Activated CD8-positive, alpha-beta memory T cell treated with anti-CD3 and anti-CD28 coated beads for 4 hours (primary cell): ENCODE results near the gene TCHP.
A peak's percentile ranks its signal among the peaks of the same experiment; 100 is the strongest.
"Not testable (repeated sequence)": the region's sequence is repeated elsewhere in the genome, so short reads cannot be mapped to it uniquely, and the experiment has no call there.

Source experiments
- DNase-seq, 2 donors: peaks; one replicate each; pipeline ENCODE4 v3.0.0-alpha.2; 2020; ENCODE audit warnings: low read depth in 2 of 2

TCHP gene

DNA sequence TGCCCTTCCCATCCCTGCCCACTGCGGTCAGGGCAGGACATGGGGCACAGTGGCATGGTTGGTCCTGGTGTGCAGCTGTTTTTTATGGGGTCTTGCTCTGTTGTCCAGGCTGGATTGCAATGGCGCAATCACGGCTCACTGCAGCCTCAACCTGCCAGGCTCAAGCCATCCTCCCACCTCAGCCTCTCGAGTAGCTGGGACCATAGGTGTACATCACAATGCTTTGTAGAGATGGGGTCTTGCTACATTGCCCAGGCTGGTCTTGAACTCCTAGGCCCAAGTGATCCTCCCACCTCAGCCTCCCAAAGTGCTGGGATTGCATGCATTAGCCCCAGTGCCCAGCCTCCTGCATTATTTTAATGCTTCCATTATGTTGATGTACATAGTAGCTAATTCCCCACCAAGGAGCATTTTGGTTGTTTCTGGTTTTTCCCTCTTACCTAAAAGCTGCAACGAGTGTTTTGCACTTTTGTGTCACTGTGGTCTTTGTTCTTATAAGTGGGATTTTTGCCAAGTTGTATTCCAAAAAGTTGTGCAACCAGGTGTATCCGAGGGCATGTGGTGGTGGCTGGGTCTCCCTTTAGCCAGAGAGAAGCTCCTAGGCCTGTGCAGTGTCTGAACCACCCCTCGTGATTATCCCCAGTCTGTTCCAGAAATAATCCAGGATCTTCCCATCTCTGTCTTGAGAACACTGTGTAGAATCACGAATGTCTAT is 10.3 kb downstream of the TCHP start:
- no peak for DNase-seq

DNA sequence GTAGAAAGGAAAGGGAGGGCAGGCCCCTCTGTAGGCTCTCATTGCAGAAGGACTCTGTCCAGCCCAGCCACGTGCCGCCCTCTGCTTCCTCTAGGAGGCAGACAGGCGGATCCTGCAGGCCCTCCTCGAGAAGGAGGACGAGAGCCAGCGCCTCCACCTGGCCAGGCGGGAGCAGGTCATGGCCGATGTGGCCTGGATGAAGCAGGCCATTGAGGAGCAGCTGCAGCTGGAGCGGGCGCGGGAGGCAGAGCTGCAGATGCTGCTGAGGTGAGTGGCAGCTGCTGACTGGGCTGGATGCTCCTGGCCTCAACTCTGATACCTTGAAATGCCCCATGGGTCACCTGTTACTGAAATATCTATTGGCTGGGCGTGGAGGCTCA is 10.9 kb downstream of the TCHP start:
- DNase-seq: no peak

DNA sequence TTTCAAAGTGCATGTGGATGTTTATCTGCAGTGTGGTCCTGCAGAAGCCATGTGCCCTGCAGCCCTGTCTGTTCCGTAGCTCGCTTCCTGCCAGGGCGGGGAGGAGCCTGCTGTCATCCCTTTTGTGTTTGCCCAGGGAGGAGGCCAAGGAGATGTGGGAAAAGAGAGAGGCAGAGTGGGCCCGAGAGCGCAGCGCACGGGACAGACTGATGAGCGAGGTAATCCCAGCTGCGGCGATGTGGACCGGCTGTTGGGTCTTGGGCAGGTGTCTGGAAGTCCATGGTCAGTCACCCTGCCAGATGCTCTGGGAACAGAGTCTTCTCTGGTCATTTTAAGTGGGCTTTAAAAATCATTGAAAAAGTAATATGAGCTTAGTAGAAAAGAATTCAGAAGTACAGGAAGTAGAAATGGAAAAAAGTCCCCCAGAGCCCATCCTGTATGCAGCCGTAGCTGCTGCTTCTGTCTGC is 12.8 kb downstream of the TCHP start:
- DNase-seq: no peak

DNA sequence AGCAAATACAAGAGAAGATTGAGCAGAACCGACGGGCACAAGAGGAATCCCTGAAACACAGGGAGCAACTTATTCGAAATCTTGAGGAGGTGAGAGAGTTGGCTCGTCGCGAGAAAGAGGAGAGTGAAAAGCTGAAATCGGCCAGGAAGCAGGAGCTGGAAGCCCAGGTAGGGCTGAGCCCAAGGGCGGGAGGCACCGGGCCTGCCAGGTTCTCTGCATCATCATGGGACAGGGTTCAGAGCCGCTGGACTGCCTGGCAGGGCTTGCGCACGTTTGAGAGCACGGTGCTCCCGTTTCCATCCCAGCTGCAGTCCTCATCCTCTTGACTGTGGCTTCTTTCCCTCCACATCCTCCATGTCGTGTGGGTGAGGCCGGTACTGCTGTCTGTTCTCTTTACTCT is 14.4 kb downstream of the TCHP start:
- no peak for DNase-seq

DNA sequence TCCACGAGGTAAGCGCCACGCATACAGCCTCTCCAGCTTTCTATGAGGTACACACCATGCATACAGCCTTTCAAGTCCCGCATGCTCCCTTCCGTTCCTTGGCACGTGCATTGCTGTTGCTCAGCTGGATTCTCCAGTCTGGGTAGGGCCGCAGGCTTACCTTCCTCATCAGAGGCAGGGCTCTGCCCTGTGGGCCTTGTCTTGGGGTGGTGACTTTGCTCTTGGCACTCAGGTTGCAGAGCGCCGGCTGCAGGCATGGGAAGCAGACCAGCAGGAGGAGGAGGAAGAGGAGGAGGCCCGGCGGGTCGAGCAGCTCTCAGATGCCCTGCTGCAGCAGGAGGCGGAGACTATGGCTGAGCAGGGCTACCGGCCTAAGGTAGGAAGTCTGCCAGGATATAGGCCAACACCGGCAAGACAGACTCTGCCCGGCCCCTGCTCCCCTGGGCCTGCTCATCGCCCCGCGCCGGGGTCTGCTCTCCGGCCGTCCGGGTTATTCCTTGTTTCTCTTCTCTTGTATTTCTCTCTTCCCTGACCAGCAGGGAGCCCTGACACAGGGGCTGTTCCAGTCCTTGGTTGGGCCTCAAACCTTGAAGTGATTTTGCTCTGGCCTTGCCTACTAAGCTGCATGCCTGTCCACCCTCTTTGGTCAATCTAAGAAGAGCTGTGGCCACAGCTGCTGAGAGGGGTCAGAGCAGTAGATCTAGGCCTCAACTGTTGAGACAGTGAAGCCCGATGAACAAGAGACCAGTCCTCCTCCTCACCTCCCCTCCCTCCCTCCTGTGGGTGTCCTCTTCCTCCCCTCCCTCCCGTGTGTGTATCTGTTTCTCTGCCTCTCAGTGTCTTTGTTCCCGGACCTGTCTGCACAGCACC is 15.3 kb downstream of the TCHP start:
- no peak for DNase-seq

DNA sequence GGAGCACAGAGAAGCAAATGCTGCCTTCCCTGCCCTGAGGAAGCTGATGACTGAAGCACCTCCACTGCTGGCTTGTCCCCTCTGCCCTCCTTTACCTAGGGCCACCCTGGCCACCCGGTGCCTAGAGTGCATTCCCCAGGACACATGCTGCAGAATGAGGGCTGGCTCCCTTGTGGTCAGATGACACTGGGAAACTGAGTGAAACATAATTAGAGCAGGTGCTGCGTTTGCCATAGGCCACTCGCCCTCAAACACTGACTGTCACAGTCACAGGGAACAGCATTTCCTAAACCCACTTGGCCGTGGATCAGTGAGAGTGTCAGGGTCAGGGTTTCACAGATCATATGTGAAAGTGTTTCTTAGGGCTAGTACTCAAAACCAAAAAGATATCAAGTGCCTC is 16.0 kb downstream of the TCHP start:
- no peak for DNase-seq

DNA sequence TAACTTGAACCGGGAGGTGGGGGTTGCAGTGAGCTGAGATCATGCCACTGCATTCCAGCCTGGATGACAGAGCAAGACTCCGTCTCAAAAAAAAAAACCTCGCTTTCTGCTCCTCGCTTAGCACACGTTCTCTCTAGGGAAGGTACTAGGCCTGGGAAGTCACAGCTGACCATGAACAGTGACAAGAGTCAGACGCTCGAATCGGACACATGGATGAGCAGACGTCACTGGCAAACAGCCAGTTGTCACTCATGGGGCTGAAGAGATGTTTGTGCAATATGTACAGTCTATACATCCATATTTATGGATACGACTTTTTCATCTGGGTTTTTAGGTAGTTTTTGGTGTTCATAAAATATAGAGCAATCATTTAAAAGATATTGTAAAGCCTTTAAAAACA is 19.4 kb downstream of the TCHP start:
- DNase-seq: no peak

DNA sequence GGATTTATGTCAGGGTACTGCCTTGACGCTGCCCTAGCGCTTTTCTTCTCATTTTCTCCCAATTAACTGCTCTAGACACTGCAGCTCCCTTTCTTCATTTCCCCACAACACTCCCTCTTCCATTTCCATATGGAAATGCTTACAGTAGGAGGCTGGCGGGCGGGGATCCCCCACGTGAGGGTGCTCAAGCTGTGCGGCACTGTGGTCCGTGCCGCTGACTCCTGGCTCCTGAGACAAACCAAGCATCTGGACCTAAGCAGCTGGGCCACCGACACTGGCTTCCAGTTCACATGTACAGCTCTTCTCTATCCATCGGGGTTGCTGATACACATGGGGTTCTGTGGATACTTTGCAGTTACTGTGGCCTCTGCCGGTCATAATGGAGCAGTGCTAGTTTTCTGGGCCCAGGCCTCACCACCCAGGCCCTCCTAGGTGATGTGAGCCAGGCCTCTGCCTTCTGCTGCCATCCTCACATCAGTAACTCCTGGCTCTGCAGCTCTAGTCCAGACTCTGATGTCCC is 20.2 kb downstream of the TCHP start:
- no peak for DNase-seq

DNA sequence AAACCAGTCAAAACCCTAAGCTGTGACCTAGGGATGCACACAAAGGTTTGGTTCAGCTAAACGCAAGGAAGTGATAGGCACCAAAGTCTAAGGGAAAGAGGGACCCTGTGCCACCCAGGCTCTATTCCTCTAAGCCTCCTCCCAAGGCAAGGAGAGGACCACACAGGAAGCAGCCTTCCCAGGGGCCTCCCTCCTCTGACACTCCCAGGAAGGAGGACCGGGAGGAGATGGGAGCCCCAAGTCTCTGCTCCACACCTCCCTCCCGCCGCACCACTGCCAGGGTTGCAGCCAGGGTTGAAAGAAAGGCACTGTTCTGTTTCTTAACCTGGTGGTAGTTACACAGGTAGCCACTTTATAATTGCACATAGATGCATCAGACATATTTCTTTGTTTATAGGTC is 21.9 kb downstream of the TCHP start:
- DNase-seq: no peak

DNA sequence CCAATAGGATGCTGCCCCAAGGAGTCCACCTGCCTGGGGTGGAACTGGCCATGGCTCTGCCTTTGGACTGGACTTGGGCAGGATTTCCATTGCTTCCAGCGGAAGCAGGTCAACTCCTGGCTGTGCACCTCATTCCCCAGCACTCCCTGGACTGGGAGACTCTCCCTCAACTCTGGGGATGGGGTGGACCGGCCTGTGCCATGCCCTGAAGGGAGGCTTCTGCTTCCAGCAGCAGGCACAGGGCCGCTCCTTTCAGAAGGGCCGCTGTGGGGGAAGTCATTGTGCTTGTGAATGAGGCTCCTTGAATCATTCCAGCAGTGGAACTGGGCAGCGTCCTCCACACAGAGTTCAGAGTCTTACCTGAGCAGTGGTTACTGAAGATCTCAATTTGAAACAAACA is 23.0 kb downstream of the TCHP start:
- DNase-seq: no peak

DNA sequence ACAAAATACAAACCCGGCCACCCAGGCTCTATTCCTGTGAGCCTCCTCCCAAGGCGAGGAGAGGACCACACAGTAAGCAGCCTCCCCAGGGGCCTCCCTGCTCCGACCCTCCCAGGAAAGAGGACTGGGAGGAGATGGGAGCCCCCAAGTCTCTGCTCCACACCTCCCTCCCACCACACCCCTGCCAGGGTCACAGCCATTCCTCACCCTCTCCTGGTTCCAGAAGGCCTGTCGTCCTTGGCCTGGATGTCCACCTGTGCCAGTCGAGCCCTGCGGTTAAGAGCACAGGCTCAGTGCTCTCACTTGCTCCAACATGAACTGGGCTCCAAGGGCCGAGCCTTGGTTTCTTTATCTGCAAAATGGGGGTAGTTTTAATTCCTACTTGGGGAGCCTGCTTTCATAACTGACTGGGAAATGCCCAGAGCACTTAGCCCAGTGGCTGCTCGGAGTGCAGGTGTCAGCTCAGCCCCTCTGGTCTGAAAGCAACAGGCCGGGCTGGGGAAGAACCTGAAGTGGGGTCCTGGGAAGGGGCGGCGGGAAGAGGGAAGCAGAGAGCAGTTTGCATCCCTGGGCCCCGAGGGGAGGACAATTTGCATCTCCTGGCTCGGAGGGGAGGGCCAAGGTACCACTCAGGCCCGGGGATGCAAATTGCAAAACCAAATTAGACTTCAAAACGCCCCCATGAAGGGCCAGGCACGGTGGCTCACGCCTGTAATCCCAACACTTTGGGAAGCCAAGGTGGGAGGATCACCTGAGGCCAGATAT is 23.6 kb downstream of the TCHP start:
- no peak for DNase-seq

DNA sequence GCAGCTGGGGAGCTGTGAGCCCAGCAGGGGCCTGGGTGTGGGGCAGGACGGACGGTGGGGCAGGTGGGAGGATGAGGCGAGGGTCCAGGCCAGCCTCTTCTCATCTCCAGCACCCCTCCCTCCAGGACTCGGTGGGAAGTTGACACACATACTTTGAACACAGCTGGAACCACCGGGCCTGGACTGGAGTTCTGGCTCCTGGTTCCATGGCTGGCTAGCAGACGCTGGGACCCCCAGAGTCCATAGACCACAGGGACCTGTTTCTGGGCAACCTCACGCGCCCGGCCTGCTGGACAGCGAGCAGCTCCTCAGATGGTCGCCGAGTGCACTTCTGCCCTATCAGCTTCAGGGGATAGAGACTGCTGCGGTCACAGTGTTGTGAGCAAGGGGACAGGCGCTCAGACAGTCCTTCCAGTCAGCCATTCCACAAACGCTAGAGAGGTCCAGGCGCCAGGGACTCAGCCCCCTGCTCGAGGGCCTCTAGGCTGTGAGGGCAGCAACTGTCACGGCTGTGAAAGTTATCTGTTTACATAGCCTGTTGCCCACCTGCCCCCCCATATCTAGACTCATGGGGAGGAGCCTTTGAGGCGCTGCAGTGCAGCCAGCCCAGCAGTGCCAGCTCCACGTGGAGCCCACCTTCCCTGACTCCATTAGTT is 25.2 kb downstream of the TCHP start:
- no peak for DNase-seq

DNA sequence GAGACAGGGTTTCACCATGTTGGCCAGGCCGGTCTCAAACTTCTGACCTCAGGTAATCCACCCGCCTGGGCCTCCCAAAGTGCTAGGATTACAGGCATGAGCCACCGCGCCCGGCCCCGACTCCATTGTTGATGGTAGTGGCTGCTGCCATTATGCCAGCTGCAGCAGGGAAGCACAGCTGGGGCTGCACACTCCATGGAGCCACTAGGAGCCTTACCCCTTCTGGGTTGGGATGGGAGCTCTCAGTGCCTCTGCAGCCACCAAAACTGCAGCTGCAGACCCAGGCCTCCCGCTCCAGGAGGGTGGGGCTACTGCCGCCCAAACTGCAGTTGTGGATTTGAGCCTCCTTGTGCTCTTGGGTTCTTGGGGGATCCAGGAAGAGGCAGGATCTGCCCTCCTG is 25.9 kb downstream of the TCHP start:
- DNase-seq: no peak

DNA sequence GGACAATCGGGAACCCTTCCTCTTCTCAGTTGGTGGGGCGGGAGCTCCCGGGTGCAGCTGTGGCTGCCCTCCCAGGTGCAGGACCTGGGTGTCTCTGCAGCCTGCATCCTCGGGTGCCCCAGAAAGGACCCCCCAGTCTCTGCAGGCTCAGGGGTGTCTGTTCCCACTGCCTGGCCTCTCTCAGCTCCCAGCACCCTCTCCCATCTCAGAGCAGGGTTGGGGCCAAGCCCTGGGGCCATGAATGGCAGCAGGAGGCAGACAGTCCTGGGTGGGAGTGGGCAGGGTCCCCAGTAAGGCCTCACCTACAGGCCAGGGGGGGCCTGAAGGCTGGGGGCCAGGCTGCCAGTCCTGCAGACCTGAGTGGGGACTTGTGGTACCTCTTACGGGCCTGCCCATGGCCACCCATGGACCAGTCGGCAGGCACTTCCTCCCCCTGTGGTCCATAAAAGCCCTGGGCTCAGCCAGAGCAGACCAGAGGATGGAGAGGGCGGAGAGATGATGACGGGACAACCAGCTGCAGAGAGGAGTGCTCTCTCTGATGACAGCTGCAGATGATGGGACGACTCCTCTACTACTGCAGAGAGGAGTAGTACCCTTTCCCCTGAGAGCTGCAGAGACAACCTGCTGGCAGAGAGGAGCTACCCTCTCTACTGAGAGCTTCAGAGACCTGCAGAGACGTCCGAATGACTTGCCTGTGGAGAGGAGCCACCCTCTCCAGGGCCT is 26.6 kb downstream of the TCHP start:
- DNase-seq: no peak

DNA sequence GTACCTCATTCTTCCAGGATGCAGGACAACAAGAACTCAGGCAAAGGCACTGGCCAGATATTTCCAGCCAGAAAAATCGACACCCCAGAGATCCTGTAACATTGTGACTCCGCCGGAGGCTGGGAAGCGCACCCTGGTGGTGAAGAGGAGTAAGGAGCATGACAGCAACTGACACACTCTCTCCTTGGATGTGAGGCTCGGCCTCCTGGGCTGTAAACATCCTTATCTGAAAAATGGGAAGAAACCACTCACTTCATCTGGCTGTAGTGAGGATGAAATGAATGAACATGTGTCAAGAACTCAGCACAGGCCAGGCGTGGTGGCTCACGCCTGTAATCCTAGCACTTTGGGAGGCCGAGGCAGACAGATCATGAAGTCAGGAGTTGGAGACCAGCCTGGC is 27.5 kb downstream of the TCHP start:
- peak in 1 of 2 donors; percentile 7 for DNase-seq

DNA sequence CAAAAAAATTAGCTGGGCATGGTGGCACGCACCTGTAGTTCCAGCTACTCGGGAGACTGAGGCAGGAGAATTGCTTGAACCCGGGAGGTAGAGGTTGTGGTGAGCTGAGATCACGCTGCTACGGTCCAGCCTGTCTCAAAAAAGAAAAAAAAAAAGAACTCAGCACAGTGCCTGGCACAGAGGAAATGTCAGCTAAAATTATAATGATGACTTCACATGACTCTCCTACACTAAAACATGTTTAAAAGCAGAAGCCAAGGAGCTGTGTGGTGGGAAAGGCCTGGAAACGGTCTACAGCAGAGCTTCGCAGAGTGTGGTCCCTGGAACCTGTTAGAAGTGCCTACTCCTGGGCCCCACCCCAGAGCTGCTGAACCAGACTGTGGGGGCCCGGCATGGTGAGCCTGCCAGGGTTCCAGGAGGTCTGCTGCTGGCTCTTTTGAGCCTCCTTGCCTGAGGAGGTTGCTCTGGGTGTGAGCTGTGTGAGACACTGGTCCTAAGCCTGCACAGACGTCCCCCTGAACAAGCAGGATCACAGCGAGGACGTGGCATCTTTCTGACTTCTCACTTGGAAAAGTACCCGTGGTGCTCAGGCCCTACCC is 28.1 kb downstream of the TCHP start:
- DNase-seq: no peak

DNA sequence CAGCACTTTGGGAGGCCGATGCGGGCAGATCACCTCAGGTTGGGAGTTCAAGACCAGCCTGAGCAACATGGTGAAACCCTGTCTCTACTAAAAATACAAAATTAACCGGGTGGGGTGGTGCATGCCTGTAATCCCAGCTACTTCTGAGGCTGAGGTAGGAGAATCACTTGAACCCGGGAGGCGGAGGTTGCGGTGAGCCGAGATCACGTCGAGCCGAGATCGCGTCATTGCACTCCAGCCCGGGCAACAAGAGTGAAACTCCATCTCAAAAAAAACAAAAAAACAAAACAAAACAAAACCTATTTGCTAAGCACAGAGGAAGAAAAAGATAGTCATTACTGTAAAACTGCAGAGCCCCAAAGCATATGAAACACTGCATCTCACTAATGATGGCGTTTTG is 29.3 kb downstream of the TCHP start:
- DNase-seq: not testable (repeated sequence)

DNA sequence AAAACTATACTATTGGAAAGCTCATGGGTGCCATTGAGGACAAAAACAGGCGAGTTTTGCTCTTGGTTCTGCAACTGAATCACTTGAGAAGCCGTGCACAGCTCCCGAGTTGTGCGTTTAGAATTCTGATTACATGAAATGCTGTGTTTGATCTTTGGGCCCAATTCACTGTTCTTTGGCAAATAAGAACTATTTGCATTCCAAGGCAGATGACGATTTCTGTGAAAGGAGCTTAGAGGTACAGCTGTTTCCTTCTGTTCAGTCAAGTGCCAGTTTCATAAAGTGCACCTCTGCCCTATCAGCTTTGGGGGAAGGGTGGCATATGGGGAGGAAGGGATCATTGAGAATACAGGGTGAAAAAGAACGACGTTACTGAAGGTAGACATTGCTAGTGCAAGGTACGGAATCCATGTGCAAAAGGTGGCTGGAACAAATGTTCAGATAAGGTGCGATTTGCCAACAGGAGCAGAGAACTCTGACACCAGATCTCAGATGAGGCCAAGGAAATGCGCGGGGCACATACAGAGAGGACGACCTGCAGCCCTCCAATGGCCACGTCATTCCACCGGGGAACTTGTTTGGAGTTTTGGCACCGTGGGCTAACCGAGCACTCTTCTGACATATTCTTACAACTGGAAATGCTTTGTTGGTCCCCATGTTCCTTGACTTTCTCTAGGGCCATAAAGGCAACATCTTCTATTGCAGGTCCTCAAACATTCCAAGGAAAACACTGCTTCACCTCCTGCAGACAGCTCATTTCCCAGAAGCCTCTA is 30.1 kb downstream of the TCHP start:
- DNase-seq: no peak

DNA sequence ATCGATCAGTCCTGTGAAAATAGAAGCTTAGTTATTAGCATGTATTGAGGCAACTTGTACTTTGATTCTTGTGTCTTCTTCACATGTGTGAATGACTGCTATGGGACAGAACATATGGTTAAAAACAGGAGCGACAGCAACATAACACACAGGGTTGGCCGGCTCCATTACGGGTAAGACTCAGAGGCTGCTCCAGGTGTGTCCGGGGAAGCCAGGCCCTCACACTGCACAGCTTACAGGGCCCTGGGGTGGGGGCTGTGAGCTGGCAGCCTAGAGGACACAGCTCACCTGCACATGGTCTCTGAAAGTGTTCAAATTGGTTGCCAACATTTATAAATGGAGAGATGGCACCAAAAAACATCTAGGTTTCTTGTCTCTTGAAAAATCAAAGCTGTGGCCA is 31.1 kb downstream of the TCHP start:
- DNase-seq: no peak
